Caco-2 (cell line): ENCODE data around the gene LRRC8A. TPM values are rescaled to one million over a fixed set of nuclear protein-coding genes. Genes with fewer than 3 reads are reported as not detected.
"Not testable (repeated sequence)": the region's sequence is repeated elsewhere in the genome, so short reads cannot be mapped to it uniquely, and the experiment has no call there.

Source experiments
- BruUV-seq: library from RNA; stranded (reverse); fragments of 400-500 nt; replicated peaks from 2 replicates; lab custom pipeline; 2021; lab: Mats Ljungman, UMichigan
- CTCF ChIA-PET: fragments of 300-600 bp; sonication (Branson Sonifier 250); formaldehyde crosslinking; loops from one replicate; lab custom pipeline; 2022; ENCODE audit warnings: antibody characterized with exemption; lab: Charles Lee
- POLR2A ChIA-PET: fragments of 300-600 bp; sonication (Branson Sonifier 250); formaldehyde crosslinking; loops from one replicate; lab custom pipeline; 2022; ENCODE audit warnings: antibody characterized with exemption; lab: Charles Lee
- DNase-seq, 2 experiments: peaks; one replicate each; pipeline versions ENCODE4 v3.0.0 to v3.0.0-alpha.2; 2020 to 2022
- H3K27me3 ChIP-seq: replicated peaks from 2 replicates; pipeline ENCODE4 v1.6.0; 2011; ENCODE audit warnings: low read length; ENCODE audit not compliant: control insufficient read depth, insufficient read depth
- H3K36me3 ChIP-seq: 2 replicates; pipeline ENCODE4 v1.5.1; 2011; ENCODE audit warnings: low read length; ENCODE audit not compliant: control insufficient read depth, insufficient read depth
- H3K4me1 ChIP-seq: fragments of 250-450 bp; sonication (Bioruptor Pico); 2 replicates; pipeline ENCODE4 v1.5.1; 2020; ENCODE audit warnings: mild to moderate bottlenecking
- H3K4me3 ChIP-seq: 2 replicates; pipeline ENCODE4 v1.5.1; 2011; ENCODE audit warnings: low read depth, mild to moderate bottlenecking, control low read depth, low read length
- H3K9me3 ChIP-seq: fragments of 250-450 bp; sonication (Bioruptor Pico); 2 replicates; pipeline ENCODE4 v1.5.1; 2020; ENCODE audit warnings: mild to moderate bottlenecking, moderate library complexity
- H3K27ac Mint-ChIP-seq: one replicate; pipeline ENCODE4 v1.8.0; 2022; ENCODE audit warnings: mixed read lengths; ENCODE audit not compliant: unreplicated experiment
- H3K27me3 Mint-ChIP-seq: one replicate; pipeline ENCODE4 v1.8.0; 2022; ENCODE audit warnings: mixed read lengths; ENCODE audit not compliant: insufficient read depth, unreplicated experiment
- H3K36me3 Mint-ChIP-seq: one replicate; pipeline ENCODE4 v1.8.0; 2022; ENCODE audit warnings: mild to moderate bottlenecking, mixed read lengths; ENCODE audit not compliant: insufficient read depth, unreplicated experiment
- H3K4me1 Mint-ChIP-seq: one replicate; pipeline ENCODE4 v1.8.0; 2022; ENCODE audit warnings: low read depth, mixed read lengths; ENCODE audit not compliant: unreplicated experiment
- H3K4me3 Mint-ChIP-seq: one replicate; pipeline ENCODE4 v1.8.0; 2022; ENCODE audit warnings: mild to moderate bottlenecking, moderate library complexity, mixed read lengths; ENCODE audit not compliant: unreplicated experiment
- H3K9me3 Mint-ChIP-seq: one replicate; pipeline ENCODE4 v1.8.0; 2022; ENCODE audit warnings: mixed read lengths; ENCODE audit not compliant: unreplicated experiment
- intact Hi-C: fragments of 100-400 bp; cut with micrococcal nuclease; formaldehyde crosslinking; loops from one replicate; pipeline ENCODE4 v1.10.0; 2022; ENCODE audit not compliant: unreplicated experiment
- total RNA-seq: library from RNA; stranded (reverse); gene quantifications from 2 replicates; pipeline ENCODE4 v1.2.3, GENCODE V29; 2022
- TF ChIP-seq, protein P1 (sequence below), 2 experiments: fragments of 200-600 bp in 1 of 2; IDR thresholded peaks; 1 replicate in 1 of 2; 2 replicates in 1 of 2; pipeline versions ENCODE4 v1.5.1 to v1.8.0; 2011 to 2022; ENCODE audit warnings: antibody characterized with exemption in 1 of 2, control low read depth in 1 of 2, inconsistent platforms in 1 of 2, low read depth in 1 of 2, low read length in 1 of 2, mild to moderate bottlenecking in 1 of 2, moderate library complexity in 1 of 2; ENCODE audit not compliant: insufficient read depth in 1 of 2, severe bottlenecking in 1 of 2, unreplicated experiment in 1 of 2

The LRRC8A gene
- total RNA-seq, 1 experiment from 2014 or later = 21.9 TPM

DNA sequence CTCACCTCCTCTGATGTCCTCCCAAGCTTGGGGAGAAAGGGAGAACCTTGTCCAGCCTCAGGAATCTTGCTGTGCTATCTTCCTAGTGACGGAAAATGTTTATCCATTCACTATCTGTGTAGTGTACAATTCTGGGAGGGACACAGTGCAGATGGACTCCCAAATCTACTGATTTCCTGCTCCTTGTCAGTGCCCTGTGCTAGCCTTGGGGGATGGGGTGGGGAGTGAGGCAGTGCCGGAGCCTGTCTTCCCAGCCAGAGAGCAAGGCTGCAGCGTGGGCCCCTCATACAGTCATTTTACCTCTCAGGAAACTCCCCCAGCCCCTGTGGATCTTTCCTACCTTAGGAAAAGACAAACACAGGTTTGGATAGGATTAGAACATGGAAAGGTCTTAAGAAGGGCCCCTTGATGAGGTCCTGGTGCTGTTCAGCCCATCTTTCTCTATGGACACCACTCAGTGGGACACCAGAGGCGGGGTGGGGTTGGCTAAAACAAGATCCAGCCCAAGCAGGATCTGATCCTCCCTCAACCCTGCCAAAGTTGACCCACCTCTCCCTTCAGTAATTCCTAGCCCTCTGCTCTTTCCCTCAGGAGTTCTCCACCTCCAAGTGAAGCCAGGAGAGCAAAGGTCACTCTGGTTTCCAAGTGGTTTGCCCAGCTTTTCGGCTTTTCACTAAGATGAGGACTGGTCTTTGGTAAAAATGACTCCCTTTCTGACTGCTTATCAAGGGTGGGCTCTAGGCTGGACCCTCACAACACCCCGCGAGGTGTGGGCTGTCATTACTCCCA is 62.1 kb downstream of the LRRC8A start:
- Histone ChIP-seq H3K27me3 (no peaks in the 10 kb centered on the region), H3K4me1 (peaks cover 26% of the 10 kb centered on the region), H3K36me3 (no peaks in the 10 kb centered on the region), H3K4me3 (no peak overlapping the region), H3K9me3 (no peaks in the 10 kb centered on the region)
- TF ChIP-seq, protein P1, sequence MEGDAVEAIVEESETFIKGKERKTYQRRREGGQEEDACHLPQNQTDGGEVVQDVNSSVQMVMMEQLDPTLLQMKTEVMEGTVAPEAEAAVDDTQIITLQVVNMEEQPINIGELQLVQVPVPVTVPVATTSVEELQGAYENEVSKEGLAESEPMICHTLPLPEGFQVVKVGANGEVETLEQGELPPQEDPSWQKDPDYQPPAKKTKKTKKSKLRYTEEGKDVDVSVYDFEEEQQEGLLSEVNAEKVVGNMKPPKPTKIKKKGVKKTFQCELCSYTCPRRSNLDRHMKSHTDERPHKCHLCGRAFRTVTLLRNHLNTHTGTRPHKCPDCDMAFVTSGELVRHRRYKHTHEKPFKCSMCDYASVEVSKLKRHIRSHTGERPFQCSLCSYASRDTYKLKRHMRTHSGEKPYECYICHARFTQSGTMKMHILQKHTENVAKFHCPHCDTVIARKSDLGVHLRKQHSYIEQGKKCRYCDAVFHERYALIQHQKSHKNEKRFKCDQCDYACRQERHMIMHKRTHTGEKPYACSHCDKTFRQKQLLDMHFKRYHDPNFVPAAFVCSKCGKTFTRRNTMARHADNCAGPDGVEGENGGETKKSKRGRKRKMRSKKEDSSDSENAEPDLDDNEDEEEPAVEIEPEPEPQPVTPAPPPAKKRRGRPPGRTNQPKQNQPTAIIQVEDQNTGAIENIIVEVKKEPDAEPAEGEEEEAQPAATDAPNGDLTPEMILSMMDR (IDR thresholded peaks at IDR 0.05; ENCODE audit: insufficient read depth in 1 of 2, low read depth in 1 of 2, low read length in 1 of 2, severe bottlenecking in 1 of 2, unreplicated experiment in 1 of 2) = no peak
- ChIA-PET CTCF (interaction anchor here (0.8 kb wide), 1 partner anchor 92 kb away, joined by 3 read pairs; no protein-coding TSS in a partner anchor), POLR2A (interaction anchor here (0.6 kb wide), 2 partner anchors 21 to 56 kb away, joined by 3 to 4 read pairs; no protein-coding TSS in a partner anchor)
- peak; percentile 47 to 48 for DNase-seq
- Mint-ChIP-seq H3K27me3 (no peaks in the 10 kb centered on the region), H3K4me3 (peak overlapping the region; percentile 47), H3K4me1 (peaks cover 24% of the 10 kb centered on the region), H3K36me3 (peaks cover 19% of the 10 kb centered on the region), H3K9me3 (no peaks in the 10 kb centered on the region), H3K27ac (peak overlapping the region; percentile 67)
- BruUV-seq = no TSS peak
- intact Hi-C loops = no loop called here

DNA sequence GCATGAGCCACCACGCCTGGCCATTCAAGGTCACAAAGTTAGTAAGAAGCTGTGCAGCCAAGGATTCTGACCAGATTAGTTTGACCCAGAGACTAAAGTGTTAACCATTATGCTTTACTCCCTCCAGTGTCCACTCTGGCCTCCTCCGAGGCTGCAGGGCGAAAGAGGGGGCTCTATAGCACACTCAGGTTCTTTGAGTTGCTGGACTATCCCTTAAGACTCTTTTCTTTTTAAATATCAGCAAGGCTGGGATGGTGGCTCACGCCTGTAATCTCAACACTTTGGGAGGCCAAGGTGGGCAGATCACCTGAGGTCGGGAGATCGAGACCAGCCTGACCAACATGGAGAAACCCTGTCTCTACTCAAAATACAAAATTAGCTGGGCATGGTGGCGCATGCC is 63.0 kb downstream of the LRRC8A start:
- H3K4me1 Mint-ChIP-seq = peaks cover 24% of the 10 kb centered on the region
- H3K4me3 Mint-ChIP-seq = peak overlapping the region; percentile 47
- CTCF ChIA-PET, BruUV-seq, H3K27me3 Mint-ChIP-seq, H3K9me3 ChIP-seq, H3K27me3 ChIP-seq, H3K27ac Mint-ChIP-seq, DNase-seq, POLR2A ChIA-PET, H3K9me3 Mint-ChIP-seq, H3K4me3 ChIP-seq, H3K36me3 ChIP-seq: not testable (repeated sequence)
- intact Hi-C loops = loop anchor here (5.0 kb wide), 1 partner anchor 82 kb away; the partner anchor contains the start of gene SH3GLB2
- peaks cover 26% of the 10 kb centered on the region for H3K4me1 ChIP-seq
- peaks cover 18% of the 10 kb centered on the region for H3K36me3 Mint-ChIP-seq

DNA sequence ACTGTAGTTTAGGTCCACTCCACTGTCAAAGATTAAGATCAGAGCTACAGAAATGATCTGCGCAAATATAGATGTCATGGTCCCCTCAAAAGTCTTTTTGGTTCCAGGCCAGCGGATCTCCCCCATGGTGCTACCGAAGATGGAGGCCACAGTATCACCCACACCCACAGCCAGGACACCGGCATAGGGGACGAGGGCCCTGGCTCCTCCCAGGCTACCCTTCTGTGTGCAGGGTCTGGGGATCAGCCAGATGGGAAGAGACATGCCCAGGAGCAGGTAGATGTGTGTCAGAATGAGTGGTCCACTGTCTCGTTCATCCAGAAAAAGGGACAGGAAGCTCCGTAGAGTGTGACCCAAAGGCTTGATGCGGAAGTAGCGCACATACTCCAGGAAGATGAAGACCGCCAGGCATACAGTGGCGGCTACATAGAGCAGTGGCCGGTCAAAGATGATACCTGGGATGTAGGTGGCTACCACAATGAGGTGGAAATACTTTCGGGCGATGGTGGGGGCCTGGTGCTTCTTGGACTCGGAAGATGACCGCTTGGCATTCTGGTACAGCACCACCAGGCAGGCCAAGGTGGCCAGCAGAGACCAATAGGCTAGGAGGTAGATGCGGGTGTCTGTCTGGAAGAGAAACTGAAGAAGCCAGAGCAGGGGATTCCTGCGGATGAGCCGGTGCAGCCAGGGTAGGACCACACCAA is 64.0 kb downstream of the LRRC8A start:
- ChIA-PET POLR2A (no interaction called here), CTCF (no interaction called here)
- Histone ChIP-seq H3K9me3 (no peaks in the 10 kb centered on the region), H3K4me1 (peaks cover 26% of the 10 kb centered on the region), H3K36me3 (no peaks in the 10 kb centered on the region; the same call in 1 of the 2 replicates), H3K27me3 (no peaks in the 10 kb centered on the region), H3K4me3 (no peak overlapping the region; the same call in 1 of the 2 replicates)
- intact Hi-C loops = loop anchor here (5.0 kb wide), 1 partner anchor 81 kb away; the partner anchor contains the start of gene SH3GLB2
- no TSS peak for BruUV-seq
- Mint-ChIP-seq H3K27ac (peak overlapping the region; percentile 96), H3K36me3 (peaks cover 24% of the 10 kb centered on the region), H3K4me1 (peaks cover 24% of the 10 kb centered on the region), H3K27me3 (no peaks in the 10 kb centered on the region), H3K4me3 (peak overlapping the region; percentile 92), H3K9me3 (no peaks in the 10 kb centered on the region)
- TF ChIP-seq, protein P1 (IDR thresholded peaks at IDR 0.05; ENCODE audit: insufficient read depth in 1 of 2, low read depth in 1 of 2, low read length in 1 of 2, severe bottlenecking in 1 of 2, unreplicated experiment in 1 of 2) = no peak
- no peak for DNase-seq
